Thyroid gland (tissue), 4 donors: ENCODE results near the gene ODAD4.

Experiments used
- POLR2A ChIP-seq, 2 donors: fragments of 450-650 bp; IDR thresholded peaks; one replicate each; pipeline ENCODE4 v1.6.1; 2017; ENCODE audit warnings: antibody characterized with exemption in 2 of 2, mild to moderate bottlenecking in 2 of 2, moderate library complexity in 1 of 2
- TF ChIP-seq, protein P1 (sequence below), 6 experiments: fragments of 200-600 bp in 3 of 6; fragments of 450-650 bp in 3 of 6; sonication (generic) in 3 of 6; IDR thresholded peaks; one replicate each; pipeline ENCODE4 v1.5.1; 2016 to 2019; ENCODE audit warnings: antibody characterized with exemption in 6 of 6, mild to moderate bottlenecking in 2 of 6, inconsistent platforms in 1 of 6, moderate library complexity in 1 of 6

DNA sequence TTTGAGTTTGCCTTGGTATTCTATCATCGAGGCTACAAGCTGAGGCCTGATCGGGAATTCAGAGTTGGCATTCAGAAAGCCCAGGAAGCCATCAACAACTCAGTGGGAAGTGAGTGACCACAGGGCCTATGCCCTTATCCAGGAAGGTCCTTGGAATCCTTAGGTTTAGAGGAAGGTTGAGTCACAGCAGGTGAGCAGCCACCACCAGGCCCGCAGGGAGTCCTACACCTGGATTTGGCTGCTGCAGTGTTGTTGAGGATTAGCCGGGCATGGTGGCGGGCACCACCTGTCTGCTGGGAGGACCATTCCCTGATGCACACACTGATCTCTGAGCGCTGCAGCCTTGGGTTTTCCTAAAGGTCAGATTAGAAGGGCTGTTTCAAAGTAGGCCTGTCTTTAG, 5.2 kb downstream of the ODAD4 start:
- TF ChIP-seq POLR2A (IDR thresholded peaks at IDR 0.05) = no peak
- TF ChIP-seq, protein P1, sequence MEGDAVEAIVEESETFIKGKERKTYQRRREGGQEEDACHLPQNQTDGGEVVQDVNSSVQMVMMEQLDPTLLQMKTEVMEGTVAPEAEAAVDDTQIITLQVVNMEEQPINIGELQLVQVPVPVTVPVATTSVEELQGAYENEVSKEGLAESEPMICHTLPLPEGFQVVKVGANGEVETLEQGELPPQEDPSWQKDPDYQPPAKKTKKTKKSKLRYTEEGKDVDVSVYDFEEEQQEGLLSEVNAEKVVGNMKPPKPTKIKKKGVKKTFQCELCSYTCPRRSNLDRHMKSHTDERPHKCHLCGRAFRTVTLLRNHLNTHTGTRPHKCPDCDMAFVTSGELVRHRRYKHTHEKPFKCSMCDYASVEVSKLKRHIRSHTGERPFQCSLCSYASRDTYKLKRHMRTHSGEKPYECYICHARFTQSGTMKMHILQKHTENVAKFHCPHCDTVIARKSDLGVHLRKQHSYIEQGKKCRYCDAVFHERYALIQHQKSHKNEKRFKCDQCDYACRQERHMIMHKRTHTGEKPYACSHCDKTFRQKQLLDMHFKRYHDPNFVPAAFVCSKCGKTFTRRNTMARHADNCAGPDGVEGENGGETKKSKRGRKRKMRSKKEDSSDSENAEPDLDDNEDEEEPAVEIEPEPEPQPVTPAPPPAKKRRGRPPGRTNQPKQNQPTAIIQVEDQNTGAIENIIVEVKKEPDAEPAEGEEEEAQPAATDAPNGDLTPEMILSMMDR (IDR thresholded peaks at IDR 0.05) = no peak
